HepG2 (cell line): Measurements from ENCODE around the gene RBM45. TPM values are rescaled to one million over a fixed set of nuclear protein-coding genes. Genes with fewer than 3 reads are reported as not detected.
A peak's percentile ranks its signal among the peaks of the same experiment; 100 is the strongest.

Source experiments
- ARID3A ChIP-seq: IDR thresholded peaks from 2 replicates; pipeline ENCODE4 v1.6.1; 2012; ENCODE audit warnings: low read depth, low read length, improper control_type of control experiment
- DMTF1 ChIP-seq: sonication (generic); formaldehyde crosslinking; IDR thresholded peaks from 2 replicates; pipeline ENCODE4 v1.4.0; 2020; ENCODE audit warnings: mild to moderate bottlenecking, missing genetic modification reagents
- E2F2 ChIP-seq: sonication (generic); formaldehyde crosslinking; IDR thresholded peaks from 2 replicates; pipeline ENCODE4 v1.4.0; 2020; ENCODE audit warnings: missing genetic modification reagents, borderline replicate concordance
- IRF1 ChIP-seq: sonication (generic); formaldehyde crosslinking; IDR thresholded peaks from 2 replicates; pipeline ENCODE4 v1.4.0; 2020; ENCODE audit warnings: low read depth, mild to moderate bottlenecking, missing genetic modification reagents
- KMT2A ChIP-seq: sonication (generic); formaldehyde crosslinking; IDR thresholded peaks from 2 replicates; pipeline ENCODE4 v1.4.0; 2020; ENCODE audit warnings: missing genetic modification reagents
- PHF5A ChIP-seq: IDR thresholded peaks from one replicate; pipeline ENCODE4 v1.6.1; 2018; ENCODE audit warnings: low read depth, missing genetic modification reagents; ENCODE audit not compliant: unreplicated experiment
- POLR2AphosphoS5 ChIP-seq: IDR thresholded peaks from 2 replicates; pipeline ENCODE4 v1.6.1; 2012; ENCODE audit warnings: low read depth, low read length
- RERE ChIP-seq: IDR thresholded peaks from 2 replicates; pipeline ENCODE4 v1.6.1; 2016; ENCODE audit warnings: low read depth, missing genetic modification reagents, missing compliant biosample characterization
- ZNF12 ChIP-seq: sonication (generic); formaldehyde crosslinking; IDR thresholded peaks from 2 replicates; pipeline ENCODE4 v1.5.0; 2020; ENCODE audit warnings: missing genetic modification reagents
- polyA plus RNA-seq, 8 experiments: library from polyadenylated mRNA; depleted of rRNA in 3 of 8; stranded (reverse) in 7 of 8; unstranded in 1 of 8; fragments of >200 nt; fragmentation: Illumina TruSeq in 4 of 8; extraction: Trizol in 4 of 8; gene quantifications; 2 replicates each; pipeline versions ENCODE4 v1.2.1 to v1.2.3, GENCODE V29; 2011 to 2016; ENCODE audit warnings: low read depth in 4 of 8, missing spikeins in 1 of 8, mixed read lengths in 1 of 8; ENCODE audit not compliant: insufficient read depth in 1 of 8
- total RNA-seq, 5 experiments: library from RNA; depleted of rRNA; stranded (reverse); fragments of >200 nt; fragmentation: Illumina TruSeq; extraction: Trizol; gene quantifications; 2 replicates each; pipeline ENCODE4 v1.2.3, GENCODE V29; 2016; ENCODE audit warnings: low read depth in 1 of 5

The RBM45 gene
- total and polyA plus RNA-seq, 2 of the 13 experiments (the other 11 are each of a cell fraction or from before 2014, with no cell fraction given): 5.7 to 25.2 TPM

GRCh38 chr2:178112202-178113152 lies at the start of gene RBM45 (continued):
- TF ChIP-seq IRF1 (CRISPR knock-in tag) (no peak), RERE (CRISPR knock-in tag) (no peak), PHF5A (CRISPR knock-in tag) (peak; percentile 89), ARID3A (peak; percentile 48), DMTF1 (CRISPR knock-in tag) (0 out of 2 replicates have a peak, but pooled peaks have one; percentile 74), POLR2AphosphoS5 (peak; percentile 93), KMT2A (CRISPR knock-in tag) (peak; percentile 97), ZNF12 (peak; percentile 87), E2F2 (CRISPR knock-in tag) (peak; percentile 75; the same call in 1 of the 2 replicates)
